ENCODE results near the gene KIF2C. TPM values are rescaled to one million over a fixed set of nuclear protein-coding genes. Genes with fewer than 3 reads are reported as not detected.
"Not testable (repeated sequence)": the region's sequence is repeated elsewhere in the genome, so short reads cannot be mapped to it uniquely, and the experiment has no call there.

Gene KIF2C
- total RNA-seq, 2 experiments from 2014 or later: 0.64 to 0.82 TPM

- peaks cover 17% of the 10 kb centered on the region for H3K36me3 ChIP-seq (ENCODE audit: insufficient read depth, low read length)
- peaks cover 0 to 4% of the 10 kb centered on the region in 2 experiments for H3K9me3 ChIP-seq (ENCODE audit: control insufficient read depth in 1 of 2, insufficient read depth in 1 of 2, low read length in 2 of 2)
- no peak for ATAC-seq (ENCODE audit: poor library complexity)
- Mint-ChIP-seq H3K4me1 (ENCODE audit: low read depth) (peaks cover 74% of the 10 kb centered on the region), H3K36me3 (ENCODE audit: low read depth) (peaks cover 41% of the 10 kb centered on the region), H3K27me3 (peaks cover 4% of the 10 kb centered on the region), H3K9me3 (no peaks in the 10 kb centered on the region), H3K27ac (peak overlapping the region; percentile 99), H3K4me3 (peak overlapping the region; percentile 83)
- peaks cover 95% of the 10 kb centered on the region for H3K4me1 ChIP-seq (ENCODE audit: insufficient read depth, low read length)
- DNase-seq: peak in 6 of 14 experiments; percentile 23 to 70 (median 50)
- peak overlapping the region; percentile 4 for H3K4me3 ChIP-seq (ENCODE audit: low read length)
- no peaks in the 10 kb centered on the region for H3K27me3 ChIP-seq (ENCODE audit: control insufficient read depth in 1 of 2, insufficient read depth in 2 of 2, low read length in 2 of 2)
- TF ChIP-seq CTCF (IDR thresholded peaks at IDR 0.05): no peak
- intact Hi-C loops (cut with DNase I, micrococcal nuclease): no loop called here
- CTCF ChIA-PET: interaction anchor here (1.0 to 6.5 kb wide), 5 partner anchors 10 to 81 kb away, joined by 3 to 57 read pairs (median 7); partner anchors contain the start of gene PLK3
- POLR2A ChIA-PET: interaction anchor here (1.4 to 16.3 kb wide), 13 partner anchors 9 to 690 kb away, joined by 3 to 599 read pairs (median 17); partner anchors contain the start of genes BEST4, CCDC163, EIF2B3 and HECTD3
- H3K27ac ChIP-seq (ENCODE audit: low read depth in 1 of 2, low read length in 2 of 2): peak overlapping the region; percentile 99 to 100
These were observed 70.6 kb downstream of the KIF2C start for GRCh38 chr1:44810101-44810761.

DNA sequence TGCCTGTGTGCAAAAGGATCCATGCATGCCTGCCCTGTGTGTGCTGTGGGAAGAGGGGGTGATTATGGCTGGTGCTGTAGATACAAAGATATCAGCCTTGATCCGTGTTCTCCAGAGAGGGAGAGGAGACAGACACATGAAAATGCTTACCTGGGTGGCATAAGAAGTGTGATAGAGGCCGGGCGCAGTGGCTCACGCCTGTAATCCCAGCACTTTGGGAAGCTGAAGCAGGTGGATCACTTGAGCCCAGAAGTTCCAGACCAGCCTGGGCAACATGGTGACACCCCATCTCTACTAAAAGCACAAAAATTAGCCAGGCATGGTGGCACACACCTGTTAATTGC is 71.1 kb downstream of the KIF2C start:
- intact Hi-C loops (cut with DNase I, micrococcal nuclease); H3K9me3 Mint-ChIP-seq; H3K9me3 ChIP-seq (ENCODE audit: control insufficient read depth in 1 of 2, insufficient read depth in 1 of 2, low read length in 2 of 2); H3K27me3 ChIP-seq (ENCODE audit: control insufficient read depth in 1 of 2, insufficient read depth in 2 of 2, low read length in 2 of 2); DNase-seq; ATAC-seq (ENCODE audit: poor library complexity); H3K27me3 Mint-ChIP-seq; H3K4me3 ChIP-seq (ENCODE audit: low read length): not testable (repeated sequence)
- Histone ChIP-seq H3K27ac (ENCODE audit: low read depth in 1 of 2, low read length in 2 of 2) (peak overlapping the region; percentile 99 to 100), H3K36me3 (ENCODE audit: insufficient read depth, low read length) (peaks cover 12% of the 10 kb centered on the region), H3K4me1 (ENCODE audit: insufficient read depth, low read length) (peaks cover 90% of the 10 kb centered on the region)
- H3K36me3 Mint-ChIP-seq (ENCODE audit: low read depth): peaks cover 36% of the 10 kb centered on the region
- peak overlapping the region; percentile 99 for H3K27ac Mint-ChIP-seq
- H3K4me3 Mint-ChIP-seq: peak overlapping the region; percentile 83
- POLR2A ChIA-PET: interaction anchor here (0.9 to 16.3 kb wide), 4 partner anchors 10 to 88 kb away, joined by 3 to 599 read pairs (median 245); partner anchors contain the start of genes BEST4 and PLK3
- peaks cover 75% of the 10 kb centered on the region for H3K4me1 Mint-ChIP-seq (ENCODE audit: low read depth)
- CTCF ChIA-PET: interaction anchor here (0.6 to 6.5 kb wide), 3 partner anchors 9 to 99 kb away, joined by 3 to 57 read pairs (median 36); partner anchors contain the start of gene PLK3

- Histone ChIP-seq H3K27me3 (ENCODE audit: control insufficient read depth in 1 of 2, insufficient read depth in 2 of 2, low read length in 2 of 2) (no peaks in the 10 kb centered on the region), H3K9me3 (ENCODE audit: control insufficient read depth in 1 of 2, insufficient read depth in 1 of 2, low read length in 2 of 2) (no peaks in the 10 kb centered on the region), H3K4me1 (ENCODE audit: insufficient read depth, low read length) (peaks cover 86% of the 10 kb centered on the region), H3K36me3 (ENCODE audit: insufficient read depth, low read length) (peaks cover 10% of the 10 kb centered on the region), H3K27ac (ENCODE audit: low read depth in 1 of 2, low read length in 2 of 2) (peak overlapping the region; percentile 99 to 100), H3K4me3 (ENCODE audit: low read length) (no peak overlapping the region)
- peaks cover 35% of the 10 kb centered on the region for H3K36me3 Mint-ChIP-seq (ENCODE audit: low read depth)
- DNase-seq (peak in 1 of 14 experiments; percentile 2), ATAC-seq (ENCODE audit: poor library complexity) (no peak)
- no peak for TF ChIP-seq CTCF (IDR thresholded peaks at IDR 0.05)
- CTCF ChIA-PET: interaction anchor here (0.6 to 6.5 kb wide), 3 partner anchors 9 to 99 kb away, joined by 3 to 57 read pairs (median 36); partner anchors contain the start of gene PLK3
- H3K27ac Mint-ChIP-seq: peak overlapping the region; percentile 99
- POLR2A ChIA-PET: interaction anchor here (0.9 to 16.3 kb wide), 3 partner anchors 10 to 23 kb away, joined by 3 to 599 read pairs (median 425); partner anchors contain the start of genes BEST4 and PLK3
- H3K4me3 Mint-ChIP-seq: peak overlapping the region; percentile 83
- no peaks in the 10 kb centered on the region for H3K9me3 Mint-ChIP-seq
- H3K4me1 Mint-ChIP-seq (ENCODE audit: low read depth): peaks cover 75% of the 10 kb centered on the region
- peaks cover 4% of the 10 kb centered on the region for H3K27me3 Mint-ChIP-seq
- intact Hi-C loops (cut with DNase I, micrococcal nuclease): no loop called here
These were observed 71.6 kb downstream of the KIF2C start for GRCh38 chr1:44811234-44811633.
